Measurements from ENCODE around the gene PLEK. TPM values are rescaled to one million over a fixed set of nuclear protein-coding genes. Genes with fewer than 3 reads are reported as not detected.

PLEK gene
- total and polyA plus RNA-seq, 2 of the 13 experiments (the other 11 are each of a cell fraction or from before 2014, with no cell fraction given): not detected

GRCh38 chr2:68319398-68320117 is 45.5 kb upstream of the PLEK start, which contains the start of gene CNRIP1:
CNRIP1 (minus strand) TSS chr2:68319949; CDS start chr2:68319400, 549 bp downstream.
- CTCF ChIA-PET (ENCODE audit: low intra/inter-chr PET ratio, low total read pairs): no interaction called here
- peak within 1 kb of the TSS; percentile 65 for H3K4me2 ChIP-seq (ENCODE audit: low read depth, low read length)
- H3K36me3 ChIP-seq (replicated peaks in 1 of 2; ENCODE audit: control insufficient read depth in 1 of 2, insufficient read depth in 2 of 2, low read length in 2 of 2): no peaks in the 10 kb centered on the region
- BruUV-seq (replicated peaks): no TSS peak
- WGBS (ENCODE audit: low lambda C conversion rate): 14% methylated on average over 46 of the region's 64 CpGs
- POLR2A ChIA-PET: no interaction called here
- in situ Hi-C loops (cut with HindIII; ENCODE audit: extremely low pct_ligation_motif_present, low pct_unique_long_range_greater_than_20kb): no loop called here
- H3K27ac ChIP-seq (ENCODE audit: extremely low read length, insufficient read depth, low read length): no peak within 1 kb of the TSS
- H3K4me3 ChIP-seq (replicated peaks in 1 of 3; ENCODE audit: insufficient read depth in 1 of 3, low read depth in 2 of 3, low read length in 3 of 3): peak within 1 kb of the TSS; percentile 12 to 53 (median 26); a peak in 2 of 6 replicates
- H3K27me3 ChIP-seq (ENCODE audit: control insufficient read depth in 1 of 2, insufficient read depth in 2 of 2, low read length in 2 of 2): peaks cover 9 to 39% of the 10 kb centered on the region in 2 experiments
- intact Hi-C loops (cut with micrococcal nuclease; ENCODE audit: unreplicated experiment): no loop called here
- DNase-seq (ENCODE audit: low spot score): no peak
- peak; percentile 78 for ATAC-seq
- no peak for FAIRE-seq
- no peaks in the 10 kb centered on the region for H3K9me3 ChIP-seq (ENCODE audit: low read length)
- H3K79me2 ChIP-seq (ENCODE audit: insufficient read depth, low read length): no peaks in the 10 kb centered on the region
- H4K20me1 ChIP-seq (ENCODE audit: insufficient read depth, low read length): no peaks in the 10 kb centered on the region; the same call in 1 of the 2 replicates
- H3K9ac ChIP-seq (ENCODE audit: insufficient read depth, low read depth, low read length): no peak within 1 kb of the TSS
- no peak within 1 kb of the TSS for H2AFZ ChIP-seq (ENCODE audit: low read length)
- TF ChIP-seq ZMAT3 (CRISPR knock-in tag; conservative IDR thresholded peaks at IDR 0.05) (no peak), MIXL1 (CRISPR knock-in tag; IDR thresholded peaks at IDR 0.05) (no peak), MIER2 (CRISPR knock-in tag; IDR thresholded peaks at IDR 0.05) (no peak), ZNF883 (CRISPR knock-in tag; IDR thresholded peaks at IDR 0.05; ENCODE audit: not compliant biosample characterization) (peak; percentile 22), ARID3A (IDR thresholded peaks at IDR 0.05; ENCODE audit: low read depth, low read length) (no peak), EED (CRISPR knock-in tag; IDR thresholded peaks at IDR 0.05) (peak; percentile 55; the same call in 1 of the 2 replicates)
- H3K4me1 ChIP-seq (ENCODE audit: insufficient read depth, low read length): no peaks in the 10 kb centered on the region; the same call in 1 of the 2 replicates

All from HepG2 (cell line).